Stimulated activated CD4-positive, alpha-beta T cell treated with anti-CD3 and anti-CD28 coated beads, Interleukin-4, amount 100 ng/mL, for 4 hours (primary cell): ENCODE data around the gene ERGIC3.
"Not testable (repeated sequence)": the region's sequence is repeated elsewhere in the genome, so short reads cannot be mapped to it uniquely, and the experiment has no call there.

ENCODE experiments used
- DNase-seq, 2 experiments: peaks; one replicate each; pipeline ENCODE4 v3.0.0-alpha.2; 2020

The ERGIC3 gene

DNA sequence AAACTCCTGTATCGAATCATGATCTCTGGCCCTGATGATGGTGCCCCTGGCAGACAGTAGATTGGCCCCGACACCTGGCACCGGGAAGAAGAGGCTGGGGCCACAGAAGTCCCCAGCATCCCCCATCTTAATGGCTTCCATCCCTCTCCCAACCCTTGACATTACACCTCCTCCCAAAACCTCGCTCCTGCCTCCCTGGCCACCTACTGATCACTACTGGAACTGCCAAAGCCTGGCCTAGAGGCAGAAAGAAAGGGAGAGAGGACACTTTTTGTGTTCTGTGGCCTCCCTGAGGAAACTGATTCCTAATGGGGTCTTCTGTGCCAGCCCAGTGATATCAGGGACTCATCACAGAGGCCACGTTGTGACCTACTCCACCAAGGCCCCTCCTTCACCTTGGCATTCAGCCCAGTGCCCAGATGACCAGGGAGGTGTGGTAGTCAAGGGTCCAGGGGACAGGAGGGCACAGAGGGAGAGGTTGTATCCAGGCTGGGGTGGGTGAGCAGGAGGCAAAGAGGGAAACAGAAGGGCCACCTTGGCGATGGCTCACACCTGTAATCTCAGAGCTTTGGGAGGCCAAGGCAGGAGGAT, 18.5 kb upstream of the ERGIC3 start:
- peak in 1 of 2 experiments; percentile 7 for DNase-seq

- DNase-seq = no peak
Observed at GRCh38 chr20:35525639-35526038, 16.2 kb upstream of the ERGIC3 start.

- no peak for DNase-seq
Observed at GRCh38 chr20:35527122-35527769, 14.6 kb upstream of the ERGIC3 start.

- no peak for DNase-seq
Observed at GRCh38 chr20:35529552-35529951, 12.3 kb upstream of the ERGIC3 start, which contains the start of gene C20orf173. Gene C20orf173, minus strand, starts transcription at chr20:35529652. Its CDS starts 279 bp downstream, at chr20:35529373.

DNA sequence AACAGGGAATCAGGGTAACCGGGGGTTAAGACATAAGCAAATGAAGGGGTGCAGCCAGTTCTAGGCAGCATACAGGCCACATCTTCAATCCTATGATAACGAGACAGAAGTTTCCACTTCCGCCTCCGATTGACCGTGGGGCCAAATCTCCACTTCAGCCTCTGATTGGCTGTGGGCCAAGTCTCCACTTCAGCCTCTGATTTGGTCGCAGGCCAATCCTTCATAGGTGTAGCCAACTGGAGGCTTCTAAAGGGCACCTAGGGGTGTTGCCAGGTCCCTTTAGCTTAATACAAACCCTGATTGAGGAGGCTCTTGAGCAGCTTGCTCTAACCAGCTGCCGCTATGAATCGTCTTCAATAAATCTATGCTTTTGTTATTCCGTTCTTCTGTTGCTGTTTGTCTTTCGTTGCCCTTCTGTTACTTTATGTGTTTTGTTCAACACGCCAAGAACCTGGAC, 2.1 kb upstream of the ERGIC3 start:
- DNase-seq = peak in 1 of 2 experiments; percentile 3

GRCh38 chr20:35541118-35541782, 628 bp upstream of the ERGIC3 start:
- DNase-seq = no peak

DNA sequence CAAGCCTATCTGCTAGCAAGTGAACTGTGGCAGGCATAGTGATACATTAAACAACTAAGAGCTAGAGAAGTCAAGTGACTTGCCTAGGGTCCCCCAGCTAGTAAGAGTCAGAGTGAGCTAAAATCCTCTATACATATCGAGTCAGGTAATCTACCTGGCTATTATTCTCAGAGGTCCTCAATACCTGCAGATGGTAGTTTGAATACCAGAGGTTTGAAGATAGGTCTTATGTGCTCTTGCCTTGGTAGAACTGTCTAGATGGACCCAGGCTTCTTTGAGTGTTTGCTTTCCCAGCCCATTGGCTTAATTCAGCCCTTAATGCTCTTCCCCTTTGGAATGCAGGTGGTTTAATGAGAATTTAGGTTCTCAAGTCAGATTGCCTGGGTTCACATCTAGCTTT, 1.1 kb downstream of the ERGIC3 start:
- no peak for DNase-seq

DNA sequence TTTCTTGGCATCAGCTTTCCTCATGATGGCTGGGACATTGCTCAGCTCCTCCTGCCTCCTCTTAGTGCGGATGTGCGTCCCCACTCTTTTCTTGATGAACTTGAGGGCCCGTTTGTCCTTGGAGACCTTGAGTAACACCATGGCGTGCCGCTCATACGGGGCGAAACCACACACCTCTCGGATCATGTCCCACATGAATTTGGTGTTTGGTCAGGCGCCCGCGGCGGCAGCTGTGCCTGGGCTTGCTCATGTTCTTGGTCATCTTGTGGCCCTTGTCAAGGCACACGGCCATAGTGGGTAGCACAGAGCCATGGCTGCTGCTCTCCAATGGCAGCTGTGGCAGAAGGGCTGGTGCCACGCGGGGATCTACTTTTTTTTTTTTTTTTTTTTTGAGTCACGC, 2.6 kb downstream of the ERGIC3 start:
- no peak for DNase-seq

- DNase-seq = not testable (repeated sequence)
Observed at GRCh38 chr20:35544941-35545340, 3.1 kb downstream of the ERGIC3 start.

GRCh38 chr20:35546127-35546526, 4.2 kb downstream of the ERGIC3 start:
- DNase-seq = no peak

- no peak for DNase-seq
Observed at GRCh38 chr20:35547329-35547728, 5.5 kb downstream of the ERGIC3 start.

DNA sequence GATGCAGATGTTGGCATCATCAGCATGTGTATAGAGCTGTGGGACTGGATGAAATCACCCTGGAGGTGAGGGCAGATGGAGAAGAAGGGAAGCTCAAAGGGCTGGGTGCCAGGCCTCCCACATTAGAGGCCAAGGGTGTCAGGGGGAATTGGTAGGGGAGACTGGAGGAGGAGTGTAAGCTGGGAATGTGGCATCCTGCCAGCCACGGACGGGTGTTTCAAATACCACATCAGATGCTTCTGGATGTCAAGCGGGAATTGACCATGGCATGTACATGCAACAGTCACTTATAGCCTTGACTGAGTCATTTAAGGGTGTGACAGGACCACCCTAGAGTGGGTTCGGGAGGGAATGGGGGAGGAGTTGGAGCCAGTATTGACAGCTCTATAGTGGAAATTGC, 9.6 kb downstream of the ERGIC3 start:
- DNase-seq = no peak

DNA sequence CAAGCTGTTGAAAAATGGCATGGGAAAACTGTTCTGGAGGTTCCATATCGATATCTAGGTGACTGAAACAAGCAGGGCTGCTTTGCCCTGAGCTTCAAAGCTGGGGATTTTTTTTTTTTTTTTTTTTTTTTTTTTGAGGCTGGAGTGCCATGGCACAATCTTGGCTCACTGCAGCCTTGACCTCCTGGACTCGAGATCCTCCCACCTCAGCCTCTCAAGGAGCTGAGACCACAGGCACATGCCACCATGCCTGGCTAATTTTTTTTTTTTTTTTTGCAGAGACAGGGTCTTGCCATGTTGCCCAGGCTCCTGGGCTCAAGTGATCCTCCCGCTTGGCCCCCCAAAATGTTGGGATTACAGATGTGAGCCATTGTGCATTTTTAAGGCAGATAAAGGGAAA, 11.0 kb downstream of the ERGIC3 start:
- no peak for DNase-seq

- not testable (repeated sequence) for DNase-seq
Observed at GRCh38 chr20:35555461-35555860, 13.6 kb downstream of the ERGIC3 start.

- no peak for DNase-seq
Observed at GRCh38 chr20:35555951-35556645, 14.2 kb downstream of the ERGIC3 start.

DNA sequence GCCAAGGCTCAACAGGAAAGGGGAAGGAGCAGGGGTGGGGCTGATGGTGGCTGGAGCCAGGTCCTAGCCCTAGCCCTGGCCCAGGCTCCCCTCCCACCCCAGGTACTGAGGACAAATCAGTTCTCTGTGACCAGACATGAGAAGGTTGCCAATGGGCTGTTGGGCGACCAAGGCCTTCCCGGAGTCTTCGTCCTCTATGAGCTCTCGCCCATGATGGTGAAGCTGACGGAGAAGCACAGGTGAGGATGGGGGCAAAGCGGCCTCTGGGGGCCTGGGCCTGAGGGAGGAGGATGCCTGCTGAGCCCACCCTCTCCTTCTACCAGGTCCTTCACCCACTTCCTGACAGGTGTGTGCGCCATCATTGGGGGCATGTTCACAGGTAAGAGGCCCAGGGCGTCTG, 15.0 kb downstream of the ERGIC3 start:
- no peak for DNase-seq

DNA sequence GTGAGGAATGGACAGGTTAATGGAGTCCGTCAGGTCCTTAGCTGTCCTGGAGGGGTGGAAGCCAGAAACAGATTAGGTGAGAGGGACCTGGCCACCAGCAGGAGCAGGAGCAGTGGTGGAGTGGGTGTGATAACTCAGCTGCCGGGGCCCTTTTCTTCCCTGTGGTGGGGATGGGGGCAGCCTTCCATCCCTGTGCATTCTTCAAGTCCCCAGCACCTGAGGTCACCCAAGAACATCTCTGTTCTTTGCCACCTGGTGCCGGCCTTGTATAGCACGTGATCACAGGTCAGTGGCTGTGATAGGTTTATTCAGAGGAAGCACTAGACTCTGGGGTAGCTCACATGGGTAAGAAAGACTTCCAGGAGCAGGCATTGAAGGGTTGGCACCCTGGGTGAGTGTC, 16.6 kb downstream of the ERGIC3 start:
- DNase-seq = no peak

GRCh38 chr20:35559042-35559693, 17.3 kb downstream of the ERGIC3 start:
- no peak for DNase-seq

DNA sequence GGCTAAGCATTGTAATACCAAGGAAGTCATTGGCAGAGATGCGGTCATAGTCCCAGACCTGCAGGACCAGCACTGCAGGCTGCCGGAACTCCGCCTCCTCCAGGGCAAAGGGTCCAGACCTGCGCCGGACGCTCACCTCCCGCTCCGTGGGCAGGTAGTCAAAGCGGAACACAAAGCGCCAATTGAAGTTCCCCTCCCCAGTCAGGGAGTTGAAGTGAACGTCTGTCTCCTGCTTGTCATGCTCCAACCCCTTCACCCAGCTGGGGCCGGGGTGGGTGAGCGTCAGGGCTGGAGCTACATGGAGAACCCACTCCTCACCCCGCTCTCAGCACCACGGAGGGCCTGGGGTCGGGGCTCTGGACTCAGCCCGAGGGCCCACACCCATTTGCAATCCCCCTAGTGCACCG, 18.2 kb downstream of the ERGIC3 start:
- no peak for DNase-seq

- DNase-seq = no peak
Observed at GRCh38 chr20:35560541-35560940, 18.7 kb downstream of the ERGIC3 start.

DNA sequence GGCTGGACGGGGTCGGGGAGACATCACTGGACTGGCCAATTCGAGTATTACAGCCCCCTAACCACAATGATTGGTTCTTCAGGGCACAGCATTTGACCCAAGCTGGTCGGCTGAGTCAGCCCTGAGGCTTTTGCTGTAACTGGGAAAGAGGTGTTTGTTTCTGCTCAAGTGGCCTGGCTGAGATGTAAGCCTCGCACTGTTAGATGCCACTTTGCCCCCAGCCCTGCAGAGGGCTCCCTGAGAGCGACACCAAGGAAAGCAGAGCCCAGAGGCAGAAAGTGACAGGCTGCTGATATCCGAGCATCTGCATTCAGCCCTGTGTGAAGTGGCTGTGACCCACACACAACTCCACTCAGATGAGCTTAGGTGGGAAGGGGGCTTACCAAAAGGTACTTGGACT, 19.4 kb downstream of the ERGIC3 start:
- no peak for DNase-seq

DNA sequence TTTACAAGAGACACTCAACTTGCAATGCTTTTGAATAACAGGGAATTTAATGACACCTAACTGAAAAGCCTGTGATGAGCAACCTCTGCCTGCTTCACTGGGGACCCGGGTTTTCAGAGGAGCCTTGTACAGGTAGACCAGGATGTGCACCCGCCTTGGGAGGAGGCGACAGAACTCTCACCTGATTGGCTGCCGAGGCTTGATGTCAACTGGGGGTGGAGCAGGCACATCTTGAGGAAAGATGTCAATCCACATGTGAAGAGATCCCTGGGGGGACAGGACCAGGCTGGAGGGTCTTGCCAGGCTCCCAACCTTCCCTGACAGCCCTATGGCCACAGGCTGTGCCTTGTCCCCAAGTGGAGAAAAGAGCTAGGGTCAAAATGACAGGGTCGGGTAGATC, 19.8 kb downstream of the ERGIC3 start:
- DNase-seq = no peak

GRCh38 chr20:35562541-35563110, 20.7 kb downstream of the ERGIC3 start:
- DNase-seq = no peak
